ENCODE results near the gene PVALEF. TPM values are rescaled to one million over a fixed set of nuclear protein-coding genes. Genes with fewer than 3 reads are reported as not detected.

Gene PVALEF
- total RNA-seq, 1 donor from 2014 or later = not detected

GRCh38 chr17:81160747-81161453 lies 4.4 kb upstream of the PVALEF start:
- intact Hi-C loops (cut with micrococcal nuclease) = no loop called here

GRCh38 chr17:81161536-81161935 lies 3.8 kb upstream of the PVALEF start:
- intact Hi-C loops (cut with micrococcal nuclease) = no loop called here

GRCh38 chr17:81161972-81162371 lies 3.3 kb upstream of the PVALEF start:
- intact Hi-C loops (cut with micrococcal nuclease) = no loop called here

- intact Hi-C loops (cut with micrococcal nuclease) = no loop called here
Observed at GRCh38 chr17:81162491-81162890, 2.8 kb upstream of the PVALEF start.

GRCh38 chr17:81163051-81163695 lies 2.1 kb upstream of the PVALEF start:
- intact Hi-C loops (cut with micrococcal nuclease) = no loop called here

GRCh38 chr17:81163703-81164370 lies 1.5 kb upstream of the PVALEF start:
- intact Hi-C loops (cut with micrococcal nuclease) = no loop called here

- intact Hi-C loops (cut with micrococcal nuclease) = no loop called here
Observed at GRCh38 chr17:81164371-81165245, 699 bp upstream of the PVALEF start.

- intact Hi-C loops (cut with micrococcal nuclease) = no loop called here
Observed at GRCh38 chr17:81166033-81166492, 756 bp downstream of the PVALEF start, which contains the start of gene AATK. Gene AATK, minus strand, starts transcription at chr17:81166221. Its CDS starts 229 bp downstream, at chr17:81165992.

- intact Hi-C loops (cut with micrococcal nuclease) = no loop called here
Observed at GRCh38 chr17:81167194-81167524, 1.9 kb downstream of the PVALEF start.

GRCh38 chr17:81167638-81168037 lies 2.3 kb downstream of the PVALEF start:
- intact Hi-C loops (cut with micrococcal nuclease) = no loop called here

- intact Hi-C loops (cut with micrococcal nuclease) = no loop called here
Observed at GRCh38 chr17:81169870-81170309, 4.6 kb downstream of the PVALEF start.

- intact Hi-C loops (cut with micrococcal nuclease) = no loop called here
Observed at GRCh38 chr17:81170727-81171494, 5.6 kb downstream of the PVALEF start.

GRCh38 chr17:81171941-81172340 lies 6.6 kb downstream of the PVALEF start:
- intact Hi-C loops (cut with micrococcal nuclease) = no loop called here

- intact Hi-C loops (cut with micrococcal nuclease) = no loop called here
Observed at GRCh38 chr17:81173052-81173761, 7.9 kb downstream of the PVALEF start.

GRCh38 chr17:81173762-81174155 lies 8.5 kb downstream of the PVALEF start:
- intact Hi-C loops (cut with micrococcal nuclease) = no loop called here

GRCh38 chr17:81176666-81177065 lies 11.4 kb downstream of the PVALEF start:
- intact Hi-C loops (cut with micrococcal nuclease) = no loop called here

- intact Hi-C loops (cut with micrococcal nuclease) = no loop called here
Observed at GRCh38 chr17:81178136-81179091, 13.1 kb downstream of the PVALEF start.

- intact Hi-C loops (cut with micrococcal nuclease) = no loop called here
Observed at GRCh38 chr17:81179220-81179619, 13.9 kb downstream of the PVALEF start.

- intact Hi-C loops (cut with micrococcal nuclease) = no loop called here
Observed at GRCh38 chr17:81179861-81180260, 14.6 kb downstream of the PVALEF start.
